Stimulated activated memory B cell treated with anti-CD40 and anti-IgM and Interleukin-4, amounts not matched to agents 10 μg/mL and 1 μg/mL and 100 μg/mL, for 72 hours (primary cell): ENCODE measurements around the gene SPATA20.

Experiments used
- ATAC-seq: fragments of 150-1000 bp; cut with Tn5 transposase; 2 replicates; pipeline ENCODE4 v1.10.0; 2021
- H3K27ac Mint-ChIP-seq: one replicate; pipeline ENCODE4 v1.8.0; 2022; ENCODE audit warnings: mild to moderate bottlenecking, mixed read lengths
- H3K27me3 Mint-ChIP-seq: one replicate; pipeline ENCODE4 v1.8.0; 2022; ENCODE audit warnings: mixed read lengths
- H3K36me3 Mint-ChIP-seq: one replicate; pipeline ENCODE4 v1.8.0; 2022; ENCODE audit warnings: mixed read lengths
- H3K4me1 Mint-ChIP-seq: one replicate; pipeline ENCODE4 v1.8.0; 2022; ENCODE audit warnings: mixed read lengths
- H3K4me3 Mint-ChIP-seq: one replicate; pipeline ENCODE4 v1.8.0; 2022; ENCODE audit warnings: mild to moderate bottlenecking, moderate library complexity, mixed read lengths
- H3K9me3 Mint-ChIP-seq: one replicate; pipeline ENCODE4 v1.8.0; 2022; ENCODE audit warnings: mixed read lengths

The SPATA20 gene

DNA sequence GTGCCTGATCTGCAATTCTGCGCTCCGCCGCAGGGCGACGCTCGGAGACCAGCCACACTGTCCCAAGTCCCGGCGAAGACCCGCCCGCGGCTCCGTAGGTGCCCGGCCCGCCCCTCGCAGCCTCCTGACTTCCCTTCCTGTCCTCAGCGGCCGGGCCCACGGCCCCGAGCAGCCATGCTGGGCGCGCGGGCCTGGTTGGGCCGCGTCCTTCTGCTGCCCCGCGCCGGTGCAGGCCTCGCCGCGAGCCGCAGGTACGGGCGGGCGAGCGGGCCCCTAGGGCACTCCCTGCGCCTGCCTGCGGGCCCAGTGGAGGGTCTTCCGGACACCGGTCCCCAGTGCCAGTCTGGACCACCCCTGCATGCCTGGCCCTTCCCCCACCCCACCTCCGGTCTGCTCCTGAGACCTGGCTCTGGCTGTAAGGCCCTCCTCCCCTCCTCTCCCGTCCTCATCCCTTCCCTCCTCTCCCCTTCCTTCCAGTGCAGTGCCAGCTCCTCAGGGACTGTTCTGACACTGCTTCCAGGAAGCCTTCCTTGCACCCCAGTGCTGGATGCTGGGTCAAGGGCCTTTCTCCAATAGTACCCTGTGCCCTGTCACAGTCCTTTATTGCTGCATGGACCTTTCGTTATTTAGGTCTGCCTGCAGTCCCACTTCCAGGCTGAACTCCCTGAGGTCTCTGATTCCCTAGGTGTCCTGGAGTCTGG is at the start of gene SPATA20:
SPATA20 (plus strand) TSS at position 140 of the 701 bp plus-strand sequence; CDS start at position 175, 35 bp downstream.
- peak within 1 kb of the TSS; percentile 83 for H3K27ac Mint-ChIP-seq
- peaks cover 26% of the 10 kb centered on the region for H3K4me1 Mint-ChIP-seq
- peak within 1 kb of the TSS; percentile 83 for H3K4me3 Mint-ChIP-seq
- ATAC-seq = peak; percentile 93
- H3K27me3 Mint-ChIP-seq = peaks cover 13% of the 10 kb centered on the region
- no peaks in the 10 kb centered on the region for H3K9me3 Mint-ChIP-seq
- peaks cover 14% of the 10 kb centered on the region for H3K36me3 Mint-ChIP-seq

DNA sequence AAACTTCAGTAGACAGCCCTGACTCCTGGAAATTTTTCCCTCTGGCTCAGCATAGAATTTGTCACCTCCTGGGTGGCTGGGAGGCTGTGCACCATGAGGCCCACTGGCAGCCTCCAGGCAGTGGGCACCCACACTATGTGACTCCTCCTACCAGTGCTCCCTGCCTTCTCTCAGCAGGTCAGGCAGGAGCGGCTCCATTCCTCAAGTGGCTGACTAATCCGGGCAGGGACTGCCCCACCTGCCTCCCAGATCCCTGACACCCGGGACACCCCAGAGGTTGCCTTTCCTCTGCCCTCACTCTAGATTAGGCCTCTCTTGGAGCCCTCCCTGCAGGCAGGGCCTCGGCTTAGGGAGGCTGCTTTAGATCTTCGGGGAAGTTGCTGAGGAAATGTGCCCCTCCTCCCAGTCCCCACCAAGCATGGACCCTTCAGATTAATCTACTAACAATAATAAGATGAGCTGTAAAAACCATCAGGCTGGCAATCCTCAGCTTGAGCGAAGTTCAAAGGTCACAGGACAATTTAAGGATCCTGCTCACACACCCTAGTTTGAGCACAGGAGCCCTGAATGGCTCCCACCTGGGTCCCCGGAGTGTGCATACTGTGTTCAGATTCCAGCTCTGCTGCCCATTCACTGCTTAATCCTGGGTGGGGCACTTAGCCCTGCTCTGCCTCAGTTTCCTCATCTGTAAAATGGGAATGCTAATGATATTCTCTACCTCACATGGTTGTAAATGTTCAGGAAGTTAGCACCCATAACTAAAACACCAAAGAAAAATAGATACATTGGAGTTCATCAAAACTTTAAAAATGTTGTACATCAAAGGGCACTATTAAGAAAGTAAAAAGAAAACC is 48.7 kb upstream of the SPATA20 start:
- no peaks in the 10 kb centered on the region for H3K36me3 Mint-ChIP-seq
- no peak overlapping the region for H3K4me3 Mint-ChIP-seq
- H3K27ac Mint-ChIP-seq = no peak overlapping the region
- H3K4me1 Mint-ChIP-seq = no peaks in the 10 kb centered on the region
- H3K27me3 Mint-ChIP-seq = no peaks in the 10 kb centered on the region
- no peak for ATAC-seq
- no peaks in the 10 kb centered on the region for H3K9me3 Mint-ChIP-seq

DNA sequence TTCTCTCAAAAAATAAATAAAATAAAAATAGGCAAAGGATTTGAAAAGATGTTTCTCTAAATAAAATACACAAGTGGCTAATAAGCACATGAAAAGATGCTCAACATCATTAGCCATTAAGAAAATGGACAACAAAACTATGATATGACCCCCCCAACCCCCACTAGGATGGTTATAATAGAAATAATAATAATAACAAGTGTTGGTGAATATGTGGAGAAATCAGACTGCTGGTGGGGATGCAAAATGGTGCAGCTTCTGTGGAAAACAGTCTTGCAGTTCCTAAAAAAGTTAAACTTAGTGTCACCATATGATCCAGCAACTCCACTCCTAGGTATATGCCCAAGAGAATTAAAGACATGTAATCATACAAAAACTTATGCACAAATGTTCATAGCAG is 47.7 kb upstream of the SPATA20 start:
- no peaks in the 10 kb centered on the region for H3K4me1 Mint-ChIP-seq
- no peak overlapping the region for H3K27ac Mint-ChIP-seq
- no peak overlapping the region for H3K4me3 Mint-ChIP-seq
- no peaks in the 10 kb centered on the region for H3K36me3 Mint-ChIP-seq
- no peaks in the 10 kb centered on the region for H3K27me3 Mint-ChIP-seq
- no peaks in the 10 kb centered on the region for H3K9me3 Mint-ChIP-seq
- ATAC-seq = no peak

DNA sequence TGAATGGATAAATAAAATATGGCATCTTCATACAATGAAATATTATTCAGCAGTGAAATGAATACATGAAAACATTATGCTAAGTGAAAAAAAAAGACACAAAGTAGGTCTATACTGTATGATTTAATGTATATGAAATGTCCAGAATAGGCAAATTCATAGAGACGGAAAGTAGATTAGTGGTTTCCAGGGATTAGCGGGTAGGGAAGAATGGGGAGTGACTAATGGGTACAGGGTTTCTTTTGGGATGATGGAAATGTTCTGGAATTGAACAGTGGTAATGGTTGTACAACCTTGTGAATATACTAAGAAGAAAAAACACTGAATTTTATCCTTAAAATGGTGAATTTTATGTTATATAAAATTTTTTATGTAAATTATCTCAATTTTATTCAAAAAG is 47.3 kb upstream of the SPATA20 start:
- H3K9me3 Mint-ChIP-seq = no peaks in the 10 kb centered on the region
- H3K36me3 Mint-ChIP-seq = no peaks in the 10 kb centered on the region
- no peak overlapping the region for H3K27ac Mint-ChIP-seq
- no peak overlapping the region for H3K4me3 Mint-ChIP-seq
- no peaks in the 10 kb centered on the region for H3K27me3 Mint-ChIP-seq
- no peaks in the 10 kb centered on the region for H3K4me1 Mint-ChIP-seq
- ATAC-seq = no peak

DNA sequence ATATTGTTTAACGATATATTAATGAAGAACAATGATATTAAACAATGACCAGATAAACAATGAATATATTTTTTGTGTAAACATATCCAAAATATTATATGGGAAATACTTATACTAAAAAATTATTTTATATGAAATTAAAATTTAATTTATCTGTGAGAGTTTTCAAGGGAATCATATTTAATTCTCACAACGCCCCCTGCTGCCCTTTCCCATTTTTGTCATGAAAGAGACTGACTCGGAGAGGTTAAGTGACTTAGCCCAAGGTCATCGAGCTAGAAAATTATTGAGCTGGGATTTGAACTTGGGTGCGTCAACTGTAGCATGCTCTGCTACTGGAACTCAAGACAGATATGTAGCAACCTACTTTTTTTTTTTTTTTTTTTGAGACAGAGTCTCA is 45.9 kb upstream of the SPATA20 start:
- Mint-ChIP-seq H3K27me3 (no peaks in the 10 kb centered on the region), H3K9me3 (no peaks in the 10 kb centered on the region), H3K36me3 (no peaks in the 10 kb centered on the region), H3K4me1 (no peaks in the 10 kb centered on the region), H3K27ac (no peak overlapping the region), H3K4me3 (no peak overlapping the region)
- no peak for ATAC-seq

DNA sequence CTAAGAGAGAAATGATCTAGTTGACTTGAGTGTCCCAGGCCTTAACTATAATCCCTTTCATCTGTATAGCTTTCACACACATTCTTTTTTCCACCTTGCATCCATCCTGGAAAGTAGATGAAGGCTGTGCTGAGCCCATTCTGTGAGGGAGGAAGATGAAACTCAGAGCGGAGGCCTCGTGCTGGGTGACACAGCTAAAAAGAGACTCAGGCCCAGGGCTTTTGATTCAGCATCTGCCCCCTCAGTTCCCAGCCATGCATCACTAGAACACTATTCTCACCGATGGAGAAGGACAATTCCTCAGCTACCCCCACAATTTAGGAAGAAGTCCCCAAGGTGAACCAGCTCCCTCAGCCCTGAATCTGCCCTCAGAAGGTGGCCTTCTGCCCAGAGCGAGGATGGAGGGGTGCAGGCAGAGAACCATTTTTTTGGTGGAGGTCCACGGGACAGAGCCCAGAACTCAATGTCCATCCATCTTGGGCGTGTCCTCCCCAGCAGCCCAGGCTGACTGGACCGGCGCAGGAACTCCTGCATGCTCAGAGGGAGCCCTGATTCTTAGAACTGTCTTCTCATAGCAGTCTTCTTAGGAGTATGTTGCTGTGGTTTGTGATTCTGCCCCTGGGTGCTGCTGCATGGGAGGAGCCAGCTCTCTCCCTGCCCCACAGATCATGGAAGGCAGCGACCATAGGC is 44.5 kb upstream of the SPATA20 start:
- no peak for ATAC-seq
- H3K27ac Mint-ChIP-seq = no peak overlapping the region

DNA sequence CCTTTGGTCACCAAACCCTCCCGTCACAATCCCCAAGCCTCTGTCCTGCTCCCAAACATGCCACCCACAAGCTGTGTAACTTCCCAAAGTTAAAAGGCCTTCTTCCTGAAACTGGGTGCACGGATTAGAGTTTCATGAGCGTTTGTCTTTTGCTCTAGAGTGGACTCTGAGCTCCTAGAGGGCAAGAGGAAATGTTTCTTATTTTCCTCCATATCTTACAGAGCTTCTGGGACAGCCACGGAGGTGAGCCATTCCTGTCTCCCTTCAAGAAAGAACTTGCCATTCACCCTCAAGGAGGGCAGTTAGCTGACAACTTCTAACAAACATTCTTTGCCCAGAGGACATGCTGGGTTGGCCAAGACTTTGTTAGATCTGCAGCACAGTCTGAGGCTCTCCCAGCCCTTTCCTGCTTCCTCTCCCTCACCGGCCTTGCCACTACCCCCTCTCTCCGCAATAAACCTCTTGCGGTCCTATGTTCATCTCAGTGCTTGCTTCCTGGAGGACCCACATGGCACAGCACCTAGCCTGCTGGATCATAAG is 41.3 kb upstream of the SPATA20 start:
- Mint-ChIP-seq H3K9me3 (no peaks in the 10 kb centered on the region), H3K27me3 (peaks cover 9% of the 10 kb centered on the region), H3K4me1 (peaks cover 9% of the 10 kb centered on the region), H3K27ac (no peak overlapping the region), H3K36me3 (no peaks in the 10 kb centered on the region), H3K4me3 (no peak overlapping the region)
- no peak for ATAC-seq

More for the DNA sequence above, 44.5 kb upstream of the SPATA20 start:
- no peaks in the 10 kb centered on the region for H3K9me3 Mint-ChIP-seq
- H3K4me1 Mint-ChIP-seq = no peaks in the 10 kb centered on the region
- no peaks in the 10 kb centered on the region for H3K27me3 Mint-ChIP-seq
- H3K4me3 Mint-ChIP-seq = no peak overlapping the region
- no peaks in the 10 kb centered on the region for H3K36me3 Mint-ChIP-seq

DNA sequence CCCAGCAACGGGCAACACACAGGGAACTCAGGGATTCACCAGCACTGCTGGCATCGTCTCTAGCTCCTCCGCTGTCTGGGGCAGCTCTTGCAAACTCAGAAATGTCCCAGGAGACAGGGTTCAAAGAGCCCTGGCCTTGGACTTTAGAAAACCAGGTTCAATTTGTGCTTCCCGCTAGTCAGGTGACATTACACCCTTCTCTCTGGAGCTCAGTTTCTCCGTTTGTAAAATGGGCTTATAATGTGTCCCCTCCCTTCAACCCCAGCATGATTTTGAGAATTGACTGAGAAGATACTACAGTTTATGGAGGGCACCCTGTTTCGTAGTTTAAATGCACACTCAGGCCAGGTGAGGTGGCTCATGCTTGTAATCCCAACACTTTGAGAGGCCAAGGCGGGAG is 40.7 kb upstream of the SPATA20 start:
- Mint-ChIP-seq H3K9me3 (no peaks in the 10 kb centered on the region), H3K4me1 (peaks cover 12% of the 10 kb centered on the region), H3K27me3 (peaks cover 11% of the 10 kb centered on the region), H3K27ac (no peak overlapping the region), H3K36me3 (no peaks in the 10 kb centered on the region), H3K4me3 (no peak overlapping the region)
- no peak for ATAC-seq

DNA sequence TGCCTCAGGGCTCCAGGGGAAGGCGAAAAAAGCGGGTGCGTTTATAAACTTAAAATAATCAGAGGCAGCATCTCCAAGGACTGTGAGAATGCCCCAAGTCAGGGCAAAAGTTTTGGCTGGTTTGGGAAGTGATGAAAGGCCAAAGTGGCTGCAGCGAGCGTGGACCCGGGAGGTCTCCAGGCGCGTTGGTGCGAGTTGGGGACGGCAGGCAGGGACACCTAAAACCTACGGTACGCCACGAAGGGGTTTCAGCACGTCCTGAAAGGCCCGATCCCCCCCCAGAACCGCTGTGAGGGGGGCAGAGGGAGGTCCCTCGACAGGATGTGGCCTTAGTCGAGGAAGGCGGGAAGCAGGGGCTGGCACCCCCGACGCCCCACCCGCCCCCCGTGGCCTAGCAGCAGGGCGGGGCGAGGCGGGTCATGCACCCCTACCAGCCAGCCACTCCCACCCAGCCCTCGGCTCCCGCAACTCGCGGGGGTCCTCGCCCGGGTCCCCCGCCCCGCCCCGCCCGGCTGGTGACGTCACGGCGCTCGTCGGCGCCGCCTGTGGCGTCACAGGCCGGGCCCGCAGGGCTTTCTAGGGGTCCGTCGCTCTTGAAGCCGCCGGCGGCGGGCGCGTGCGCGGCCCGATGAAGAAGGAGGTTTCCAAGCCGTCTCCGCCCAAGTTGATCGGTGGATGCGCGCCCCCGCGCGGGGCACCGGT is 39.0 kb upstream of the SPATA20 start, which contains the start of gene MYCBPAP:
MYCBPAP (plus strand) TSS at position 569 of the 702 bp plus-strand sequence. CDS start 236 bp downstream, outside the sequence.
- Mint-ChIP-seq H3K36me3 (no peaks in the 10 kb centered on the region), H3K27ac (peak within 1 kb of the TSS; percentile 62), H3K27me3 (peaks cover 26% of the 10 kb centered on the region), H3K4me3 (peak within 1 kb of the TSS; percentile 87), H3K4me1 (peaks cover 20% of the 10 kb centered on the region), H3K9me3 (no peaks in the 10 kb centered on the region)
- peak; percentile 83 for ATAC-seq

DNA sequence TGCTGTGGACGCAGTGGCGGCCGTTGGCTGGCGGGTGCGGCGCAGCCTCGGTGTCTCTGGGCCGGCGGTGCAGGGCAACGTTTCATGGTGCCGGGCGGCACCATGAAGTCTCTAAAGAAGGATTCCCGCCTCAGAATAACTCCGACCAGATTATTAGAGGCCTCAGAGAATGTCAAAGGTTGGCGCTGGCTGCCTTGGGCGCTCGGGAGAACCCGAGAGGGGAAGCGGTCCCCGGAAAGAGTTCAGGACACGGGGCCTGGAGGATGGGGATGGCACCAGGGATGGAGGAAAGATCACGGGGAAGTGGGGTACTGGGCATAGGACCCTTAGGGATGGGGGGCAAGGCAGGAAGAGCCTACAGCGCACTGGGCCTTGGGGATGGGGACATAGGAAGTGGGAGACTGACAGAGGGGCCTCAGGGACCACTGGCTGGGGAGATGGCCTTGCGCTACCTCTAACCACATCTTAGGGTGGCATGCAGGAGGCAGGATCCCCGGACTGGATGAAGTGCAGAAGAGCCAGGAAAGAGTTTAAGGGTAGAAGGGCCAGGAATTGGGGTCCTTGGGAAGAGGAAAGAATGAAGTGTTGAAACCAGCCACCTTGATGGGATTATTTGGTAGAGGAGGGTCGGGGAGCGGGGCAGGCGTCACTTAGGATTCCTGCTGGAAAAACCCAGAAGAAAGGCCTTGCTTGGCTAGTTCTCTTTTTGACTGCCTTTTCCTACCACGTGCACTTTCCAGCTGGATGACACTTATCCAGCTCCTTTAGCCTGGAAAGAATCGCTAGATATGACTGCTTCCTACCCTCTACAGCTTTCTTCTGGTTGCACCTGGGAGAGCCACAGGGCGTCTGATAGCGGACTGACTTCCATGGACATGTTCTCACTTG is 38.2 kb upstream of the SPATA20 start:
- no peak for ATAC-seq
- Mint-ChIP-seq H3K36me3 (no peaks in the 10 kb centered on the region), H3K4me1 (peaks cover 20% of the 10 kb centered on the region)

DNA sequence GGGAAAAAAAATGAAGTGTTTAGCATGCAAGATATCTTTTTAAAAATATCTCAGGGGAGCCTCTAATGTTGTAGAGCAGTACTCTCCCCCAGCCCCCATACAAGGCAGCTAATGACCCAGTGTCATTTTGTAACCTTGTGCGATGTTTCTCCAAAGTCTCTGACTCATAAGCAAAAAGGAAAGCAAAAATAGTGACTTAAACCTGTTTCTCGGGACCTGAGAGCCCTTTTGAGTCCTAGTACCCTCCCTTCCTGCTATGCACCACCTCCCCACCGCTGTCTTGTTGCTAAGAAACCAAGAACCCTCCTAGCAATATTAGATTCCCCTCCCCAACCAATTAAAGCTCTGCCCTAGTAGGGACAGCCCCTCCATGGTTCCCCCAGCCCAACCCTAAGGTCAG is 35.9 kb upstream of the SPATA20 start:
- H3K4me3 Mint-ChIP-seq = no peak overlapping the region
- no peaks in the 10 kb centered on the region for H3K36me3 Mint-ChIP-seq
- H3K27ac Mint-ChIP-seq = no peak overlapping the region
- peaks cover 26% of the 10 kb centered on the region for H3K27me3 Mint-ChIP-seq
- peaks cover 20% of the 10 kb centered on the region for H3K4me1 Mint-ChIP-seq
- peak; percentile 65 for ATAC-seq
- H3K9me3 Mint-ChIP-seq = no peaks in the 10 kb centered on the region

More for the DNA sequence above, 38.2 kb upstream of the SPATA20 start:
- Mint-ChIP-seq H3K4me3 (peak overlapping the region; percentile 87), H3K27ac (peak overlapping the region; percentile 53), H3K27me3 (peaks cover 26% of the 10 kb centered on the region), H3K9me3 (no peaks in the 10 kb centered on the region)

DNA sequence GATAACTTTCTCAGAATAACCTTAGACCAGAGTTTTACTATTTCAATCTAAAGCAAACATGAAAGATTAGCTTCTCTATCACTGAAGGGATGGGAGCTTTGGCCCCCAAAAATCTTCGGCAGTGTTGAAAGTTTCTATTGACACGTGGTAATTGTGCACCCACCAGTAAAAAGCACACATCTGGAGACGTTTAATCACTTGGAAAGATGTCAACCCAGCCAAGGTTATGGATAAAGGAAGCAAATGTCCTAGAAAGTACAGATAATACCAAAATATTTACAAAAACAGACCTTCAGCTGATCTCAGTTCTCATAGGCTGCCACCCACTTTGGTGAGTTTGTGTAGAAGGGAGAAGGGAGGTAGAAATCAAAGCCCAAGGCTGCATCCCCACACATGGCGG is 33.5 kb upstream of the SPATA20 start:
- Mint-ChIP-seq H3K36me3 (no peaks in the 10 kb centered on the region), H3K4me1 (peaks cover 18% of the 10 kb centered on the region), H3K4me3 (no peak overlapping the region), H3K27me3 (peaks cover 24% of the 10 kb centered on the region), H3K27ac (no peak overlapping the region), H3K9me3 (no peaks in the 10 kb centered on the region)
- ATAC-seq = no peak

DNA sequence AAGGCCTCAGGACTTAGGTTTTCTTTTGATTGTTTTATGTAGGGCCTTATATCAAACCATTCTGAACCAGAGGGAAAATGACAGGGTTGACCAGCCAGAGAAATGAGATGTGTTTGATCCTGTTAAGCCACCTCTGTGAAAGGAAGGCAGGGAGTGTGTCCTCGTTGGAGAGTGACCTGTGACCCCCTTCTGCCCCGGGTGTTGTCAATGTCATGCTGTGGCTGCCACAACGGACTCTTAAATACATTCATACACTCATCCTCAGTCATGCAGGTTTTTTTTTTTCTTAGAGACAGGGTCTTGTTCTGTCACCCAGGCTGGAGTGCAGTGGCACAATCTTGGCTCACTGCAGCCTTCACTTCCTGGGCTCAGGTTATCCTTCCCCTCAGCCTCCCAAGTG is 32.6 kb upstream of the SPATA20 start:
- no peaks in the 10 kb centered on the region for H3K36me3 Mint-ChIP-seq
- H3K27me3 Mint-ChIP-seq = peaks cover 17% of the 10 kb centered on the region
- no peaks in the 10 kb centered on the region for H3K9me3 Mint-ChIP-seq
- no peak overlapping the region for H3K4me3 Mint-ChIP-seq
- no peak overlapping the region for H3K27ac Mint-ChIP-seq
- no peak for ATAC-seq
- peaks cover 11% of the 10 kb centered on the region for H3K4me1 Mint-ChIP-seq
